GM18868 (cell line): Measurements from ENCODE around the gene ATF3.
"Not testable (repeated sequence)": the region's sequence is repeated elsewhere in the genome, so short reads cannot be mapped to it uniquely, and the experiment has no call there.

Source experiments
- ATAC-seq: cut with Tn5 transposase; IDR thresholded peaks from one replicate; pipeline ENCODE4 v1.9.1; 2021; ENCODE audit warnings: mild to moderate bottlenecking, moderate library complexity; ENCODE audit not compliant: unreplicated experiment

The ATF3 gene

DNA sequence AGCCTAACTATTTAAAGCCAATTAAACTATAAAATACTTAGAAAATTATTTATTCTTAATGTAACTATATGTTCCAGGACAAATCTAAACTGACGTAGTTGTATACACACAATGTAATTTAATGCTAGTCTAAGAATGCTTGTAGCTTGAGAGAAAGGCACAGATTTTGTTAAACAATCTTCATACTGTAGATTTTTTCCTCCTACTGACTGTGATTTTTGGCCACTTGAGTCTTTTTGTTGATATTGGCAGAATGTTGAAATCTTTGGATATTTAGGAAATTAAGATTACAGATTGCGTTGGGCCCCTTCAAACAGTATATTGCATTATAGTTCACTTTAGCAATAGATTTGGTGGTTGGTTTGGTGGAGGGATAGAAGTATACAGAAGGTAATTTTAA, 40.5 kb downstream of the ATF3 start:
- no peak for ATAC-seq

DNA sequence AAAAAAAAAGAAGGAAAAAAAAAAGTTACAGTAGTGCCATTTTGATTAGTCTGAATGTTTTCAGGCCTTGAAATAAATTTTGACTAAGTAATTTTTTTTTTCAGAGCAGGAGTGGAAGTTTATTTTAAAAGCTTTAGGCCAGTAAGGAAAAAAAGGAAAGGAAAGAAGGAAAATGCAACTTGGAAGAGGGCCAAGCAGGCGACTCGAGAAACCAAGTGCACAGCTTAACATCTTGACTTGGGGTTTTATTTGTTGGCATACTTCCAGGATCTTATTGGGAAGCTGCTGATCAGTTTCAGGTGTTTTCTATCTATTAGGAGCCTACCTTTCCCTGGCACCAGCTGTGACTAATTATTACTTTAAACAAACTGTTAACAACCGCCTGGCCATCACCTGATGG, 41.7 kb downstream of the ATF3 start:
- ATAC-seq = no peak

- ATAC-seq = no peak
These were observed 43.0 kb downstream of the ATF3 start for GRCh38 chr1:212651521-212651920.

GRCh38 chr1:212651977-212652376, 43.4 kb downstream of the ATF3 start:
- ATAC-seq = no peak

DNA sequence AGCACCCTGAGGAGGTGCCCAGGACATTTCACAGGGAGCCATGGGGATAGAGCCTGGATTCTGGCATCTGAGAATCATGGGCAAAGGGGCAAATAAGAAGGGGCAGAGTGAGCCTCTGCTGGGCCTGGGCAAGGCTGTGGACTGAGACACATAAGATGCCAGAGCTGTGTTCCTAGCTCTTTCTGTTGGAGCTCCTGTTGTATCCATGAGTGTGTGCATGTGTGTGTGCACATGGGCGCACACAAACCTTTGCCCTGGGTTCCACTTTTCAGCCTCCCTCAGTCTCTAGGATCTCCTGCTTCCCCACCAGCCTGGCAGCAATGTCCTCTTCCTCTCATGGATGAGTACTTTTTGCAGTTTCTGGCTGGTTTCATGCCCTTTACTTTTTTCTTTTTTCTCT, 44.0 kb downstream of the ATF3 start:
- ATAC-seq = no peak

DNA sequence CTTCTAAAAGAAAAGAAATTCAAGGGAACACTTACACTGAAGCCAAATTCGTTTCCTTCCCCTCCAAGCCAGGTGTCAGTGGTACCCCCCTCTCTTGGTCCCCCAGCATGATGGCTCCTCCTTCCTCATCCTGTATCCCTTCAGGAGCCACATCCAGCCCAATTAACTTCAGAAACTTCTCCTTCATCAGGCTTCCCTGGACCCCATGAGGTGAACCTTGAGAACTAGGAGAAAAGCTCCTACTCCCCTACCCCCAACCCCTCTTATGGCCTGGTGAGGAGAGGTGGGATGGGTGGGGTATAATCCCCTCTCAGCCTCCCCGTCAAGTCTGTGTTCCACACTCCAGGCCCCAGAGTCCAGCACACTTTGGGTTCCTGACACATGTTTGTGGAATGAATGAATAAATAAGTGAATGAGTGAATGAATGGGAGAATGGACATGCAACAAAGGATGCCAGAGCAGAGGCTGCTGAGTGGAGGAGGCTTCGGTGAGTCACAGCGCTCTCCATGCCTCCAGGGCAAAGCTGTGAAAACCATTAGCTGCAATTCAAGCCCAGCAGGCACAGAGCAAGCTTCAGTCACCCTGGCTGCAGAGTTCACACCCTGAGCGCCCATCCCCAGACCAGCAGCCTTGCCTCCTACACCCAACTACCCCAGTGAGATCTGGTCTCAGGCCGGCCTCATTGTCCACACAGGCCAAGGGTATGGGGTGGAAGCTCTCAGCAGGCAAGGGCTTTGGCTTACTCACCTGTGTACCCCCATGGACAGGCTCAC, 47.3 kb downstream of the ATF3 start:
- ATAC-seq = no peak

GRCh38 chr1:212656730-212657129, 48.2 kb downstream of the ATF3 start:
- ATAC-seq = no peak

DNA sequence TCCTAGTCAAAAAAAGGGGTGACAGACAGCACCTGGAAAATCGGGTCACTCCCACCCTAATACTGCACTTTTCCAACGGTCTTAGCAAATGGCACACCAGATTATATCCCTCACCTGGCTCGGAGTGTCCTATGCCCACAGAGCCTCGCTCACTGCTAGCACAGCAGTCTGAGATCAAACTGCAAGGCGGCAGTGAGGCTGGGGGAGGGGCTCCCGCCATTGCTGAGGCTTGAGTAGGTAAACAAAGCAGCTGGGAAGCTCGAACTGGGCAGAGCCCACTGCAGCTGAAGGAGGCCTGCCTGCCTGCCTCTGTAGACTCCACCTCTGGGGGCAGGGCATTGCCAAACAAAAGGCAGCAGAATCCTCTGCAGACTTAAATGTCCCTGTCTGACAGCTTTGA, 49.7 kb downstream of the ATF3 start:
- ATAC-seq = not testable (repeated sequence)

DNA sequence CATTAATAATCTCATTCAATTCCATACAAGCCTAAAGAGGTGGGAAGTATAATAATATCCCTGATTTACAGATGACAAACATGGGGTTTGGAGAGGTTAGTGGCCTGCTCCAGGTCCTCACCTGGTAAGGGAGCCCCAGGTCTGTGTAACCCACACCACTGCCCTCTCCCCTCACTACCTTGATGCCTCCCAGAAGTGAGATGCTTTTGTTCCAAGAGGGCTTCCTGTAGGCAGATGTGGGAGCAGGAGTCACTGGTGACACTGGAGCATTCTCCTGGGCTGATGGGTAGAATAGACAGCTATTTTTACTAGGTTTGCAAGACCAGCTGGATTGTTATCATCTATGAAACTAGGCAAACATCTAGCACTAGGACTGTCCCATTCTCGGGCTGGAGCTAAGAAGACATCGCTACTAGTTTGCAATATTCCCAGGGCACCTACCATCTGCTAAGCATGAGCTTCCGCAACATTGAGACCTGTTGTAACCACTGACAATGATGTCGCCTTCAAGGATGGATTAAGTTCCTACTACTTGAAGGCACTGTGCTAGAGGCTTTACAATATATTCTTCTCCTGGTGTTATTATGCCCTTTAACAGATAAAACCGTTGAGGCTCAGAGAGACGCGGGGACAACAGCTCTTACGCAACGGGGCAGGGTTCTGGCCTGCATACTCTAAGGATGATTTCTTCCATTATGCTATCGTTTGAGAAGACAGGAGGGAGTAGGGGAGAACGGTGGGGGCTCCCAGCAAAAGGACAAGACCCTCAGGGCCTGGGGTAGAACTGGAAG, 56.0 kb downstream of the ATF3 start:
- no peak for ATAC-seq

GRCh38 chr1:212665241-212666115, 56.9 kb downstream of the ATF3 start:
- ATAC-seq = peak; percentile 92

- ATAC-seq = no peak
These were observed 57.7 kb downstream of the ATF3 start for GRCh38 chr1:212666116-212666775.

DNA sequence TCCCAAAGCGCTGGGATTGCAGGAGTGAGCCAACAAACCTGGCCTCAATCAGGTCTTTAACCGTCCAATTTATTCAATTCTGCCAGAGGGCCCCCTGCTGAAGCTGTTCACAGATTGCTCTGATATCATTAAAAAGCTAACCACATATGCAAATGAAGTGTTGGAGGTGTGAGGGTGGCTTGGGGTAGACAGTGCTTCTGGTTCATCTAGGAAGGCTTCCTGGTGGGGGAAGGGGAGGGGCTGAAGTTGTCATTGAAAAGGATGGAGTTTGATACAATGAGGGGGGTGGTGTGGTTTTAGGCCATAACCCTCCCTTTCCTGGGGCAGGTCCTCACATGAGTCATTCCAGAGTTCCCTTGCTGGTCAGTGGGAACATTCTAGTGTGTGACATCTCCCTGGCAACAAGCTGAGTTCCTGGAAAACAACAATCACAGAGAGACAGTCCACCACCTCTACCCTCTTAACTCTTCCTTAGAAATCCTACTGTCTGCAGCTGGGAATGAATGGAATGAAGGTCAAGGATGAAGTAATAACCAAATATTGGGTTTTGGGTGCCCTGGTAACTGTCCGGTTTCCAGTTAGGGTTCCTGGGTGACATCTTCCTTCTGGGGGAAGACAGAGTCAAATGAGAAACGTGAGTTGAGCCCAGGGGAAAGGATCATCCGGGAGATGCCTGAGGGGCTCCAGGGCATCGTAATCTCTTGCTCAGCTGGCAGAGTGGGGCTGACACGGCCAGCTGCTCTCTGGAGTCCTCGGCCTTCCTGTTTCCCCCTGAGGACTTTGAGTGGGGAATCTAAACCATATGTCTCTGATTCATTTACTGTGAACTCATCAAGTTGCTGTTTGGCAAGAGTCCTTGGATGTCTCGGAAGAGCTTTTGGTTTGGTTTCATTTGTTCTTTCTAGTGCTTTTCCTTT, 58.9 kb downstream of the ATF3 start:
- ATAC-seq = no peak

- no peak for ATAC-seq
These were observed 59.9 kb downstream of the ATF3 start for GRCh38 chr1:212668477-212668876.

DNA sequence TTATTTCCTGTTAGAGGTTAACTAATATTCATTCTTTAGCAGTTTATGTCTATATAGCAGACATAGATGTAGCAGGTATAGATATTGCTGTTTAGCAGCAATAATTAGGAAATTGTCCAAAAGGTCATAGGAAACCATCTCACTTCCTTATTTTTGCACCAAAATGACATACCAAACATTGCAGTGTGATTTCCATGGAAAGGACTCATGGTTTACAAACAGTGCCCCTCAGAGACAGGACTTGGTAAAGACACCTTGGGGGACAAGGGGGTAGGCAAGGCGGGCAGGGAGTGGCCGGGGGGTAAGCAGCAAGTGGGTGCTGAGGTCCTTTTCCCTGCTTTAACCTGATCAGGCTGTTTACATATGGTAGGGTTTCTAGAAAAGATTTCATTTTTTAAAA, 60.5 kb downstream of the ATF3 start:
- no peak for ATAC-seq

- ATAC-seq = no peak
These were observed 61.0 kb downstream of the ATF3 start for GRCh38 chr1:212669600-212669999.

DNA sequence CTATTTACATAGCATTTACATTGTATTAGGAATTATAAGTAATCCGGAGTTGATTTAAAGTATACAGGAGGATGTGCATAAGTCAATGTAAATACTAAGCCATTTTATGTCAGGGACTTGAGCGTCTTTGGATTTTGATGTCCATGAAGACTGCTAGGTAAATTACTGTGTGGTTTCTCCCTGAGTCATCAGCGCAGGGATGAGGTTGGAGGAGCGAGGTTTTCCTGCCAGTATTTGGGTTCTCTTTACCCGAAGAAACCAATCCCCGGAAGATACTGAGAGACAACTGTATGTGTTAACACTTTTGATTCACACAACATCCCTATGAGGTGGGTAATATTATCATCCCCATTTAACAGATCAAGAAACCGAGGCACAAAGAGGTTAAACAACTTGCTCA, 61.7 kb downstream of the ATF3 start:
- ATAC-seq = no peak
